ENCODE results near the gene PRRC2A.

DNA sequence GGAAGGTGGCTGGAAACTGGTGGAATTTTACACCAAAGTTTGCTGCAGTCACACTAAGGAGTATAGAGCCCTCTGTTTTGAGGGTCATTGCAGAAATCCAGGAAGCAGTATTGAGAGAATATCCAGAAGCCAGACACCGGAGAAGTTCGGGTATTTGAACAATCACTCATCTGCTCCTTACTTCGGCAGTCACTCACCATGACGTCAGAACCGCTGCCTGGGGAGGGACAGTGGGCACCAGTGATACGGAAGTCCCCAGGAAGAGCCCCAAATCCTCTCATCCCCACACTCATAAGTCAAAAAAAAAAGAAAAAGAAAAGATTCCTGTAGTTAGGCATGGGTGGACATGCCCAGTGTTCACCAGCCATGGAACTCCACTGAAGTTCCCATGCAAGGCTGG is 56.4 kb downstream of the PRRC2A start:
- no peak for TF ChIP-seq ZNF24 (tag by site-specific recombination; IDR thresholded peaks at IDR 0.05)
- no peak for TF ChIP-seq ZNF501 (tag by site-specific recombination; IDR thresholded peaks at IDR 0.05)
- TF ChIP-seq, protein P1, sequence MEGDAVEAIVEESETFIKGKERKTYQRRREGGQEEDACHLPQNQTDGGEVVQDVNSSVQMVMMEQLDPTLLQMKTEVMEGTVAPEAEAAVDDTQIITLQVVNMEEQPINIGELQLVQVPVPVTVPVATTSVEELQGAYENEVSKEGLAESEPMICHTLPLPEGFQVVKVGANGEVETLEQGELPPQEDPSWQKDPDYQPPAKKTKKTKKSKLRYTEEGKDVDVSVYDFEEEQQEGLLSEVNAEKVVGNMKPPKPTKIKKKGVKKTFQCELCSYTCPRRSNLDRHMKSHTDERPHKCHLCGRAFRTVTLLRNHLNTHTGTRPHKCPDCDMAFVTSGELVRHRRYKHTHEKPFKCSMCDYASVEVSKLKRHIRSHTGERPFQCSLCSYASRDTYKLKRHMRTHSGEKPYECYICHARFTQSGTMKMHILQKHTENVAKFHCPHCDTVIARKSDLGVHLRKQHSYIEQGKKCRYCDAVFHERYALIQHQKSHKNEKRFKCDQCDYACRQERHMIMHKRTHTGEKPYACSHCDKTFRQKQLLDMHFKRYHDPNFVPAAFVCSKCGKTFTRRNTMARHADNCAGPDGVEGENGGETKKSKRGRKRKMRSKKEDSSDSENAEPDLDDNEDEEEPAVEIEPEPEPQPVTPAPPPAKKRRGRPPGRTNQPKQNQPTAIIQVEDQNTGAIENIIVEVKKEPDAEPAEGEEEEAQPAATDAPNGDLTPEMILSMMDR (tag by site-specific recombination; IDR thresholded peaks at IDR 0.05), result no peak
- no peak for TF ChIP-seq ZNF292 (tag by site-specific recombination; IDR thresholded peaks at IDR 0.05; ENCODE audit: borderline replicate concordance, low read depth)
- TF ChIP-seq, protein P2, sequence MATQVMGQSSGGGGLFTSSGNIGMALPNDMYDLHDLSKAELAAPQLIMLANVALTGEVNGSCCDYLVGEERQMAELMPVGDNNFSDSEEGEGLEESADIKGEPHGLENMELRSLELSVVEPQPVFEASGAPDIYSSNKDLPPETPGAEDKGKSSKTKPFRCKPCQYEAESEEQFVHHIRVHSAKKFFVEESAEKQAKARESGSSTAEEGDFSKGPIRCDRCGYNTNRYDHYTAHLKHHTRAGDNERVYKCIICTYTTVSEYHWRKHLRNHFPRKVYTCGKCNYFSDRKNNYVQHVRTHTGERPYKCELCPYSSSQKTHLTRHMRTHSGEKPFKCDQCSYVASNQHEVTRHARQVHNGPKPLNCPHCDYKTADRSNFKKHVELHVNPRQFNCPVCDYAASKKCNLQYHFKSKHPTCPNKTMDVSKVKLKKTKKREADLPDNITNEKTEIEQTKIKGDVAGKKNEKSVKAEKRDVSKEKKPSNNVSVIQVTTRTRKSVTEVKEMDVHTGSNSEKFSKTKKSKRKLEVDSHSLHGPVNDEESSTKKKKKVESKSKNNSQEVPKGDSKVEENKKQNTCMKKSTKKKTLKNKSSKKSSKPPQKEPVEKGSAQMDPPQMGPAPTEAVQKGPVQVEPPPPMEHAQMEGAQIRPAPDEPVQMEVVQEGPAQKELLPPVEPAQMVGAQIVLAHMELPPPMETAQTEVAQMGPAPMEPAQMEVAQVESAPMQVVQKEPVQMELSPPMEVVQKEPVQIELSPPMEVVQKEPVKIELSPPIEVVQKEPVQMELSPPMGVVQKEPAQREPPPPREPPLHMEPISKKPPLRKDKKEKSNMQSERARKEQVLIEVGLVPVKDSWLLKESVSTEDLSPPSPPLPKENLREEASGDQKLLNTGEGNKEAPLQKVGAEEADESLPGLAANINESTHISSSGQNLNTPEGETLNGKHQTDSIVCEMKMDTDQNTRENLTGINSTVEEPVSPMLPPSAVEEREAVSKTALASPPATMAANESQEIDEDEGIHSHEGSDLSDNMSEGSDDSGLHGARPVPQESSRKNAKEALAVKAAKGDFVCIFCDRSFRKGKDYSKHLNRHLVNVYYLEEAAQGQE (tag by site-specific recombination; IDR thresholded peaks at IDR 0.05), result no peak
- no peak for TF ChIP-seq ZNF223 (tag by site-specific recombination; IDR thresholded peaks at IDR 0.05)
- TF ChIP-seq ZNF354C (tag by site-specific recombination; IDR thresholded peaks at IDR 0.05; ENCODE audit: borderline replicate concordance, low read depth), result no peak
- no peak for TF ChIP-seq KLF1 (tag by site-specific recombination; IDR thresholded peaks at IDR 0.05)
- TF ChIP-seq ZFP3 (tag by site-specific recombination; IDR thresholded peaks at IDR 0.05; ENCODE audit: low read depth), result no peak
- TF ChIP-seq ZNF555 (tag by site-specific recombination; conservative IDR thresholded peaks at IDR 0.05), result no peak
- TF ChIP-seq ZNF660 (tag by site-specific recombination; IDR thresholded peaks at IDR 0.05), result no peak
- no peak for TF ChIP-seq ZNF776 (tag by site-specific recombination; IDR thresholded peaks at IDR 0.05; ENCODE audit: borderline replicate concordance)
- no peak for TF ChIP-seq ZNF274 (IDR thresholded peaks at IDR 0.05; ENCODE audit: low read length)
- TF ChIP-seq ZNF274 (tag by site-specific recombination; IDR thresholded peaks at IDR 0.05; ENCODE audit: borderline replicate concordance), result no peak
- no peak for TF ChIP-seq YY1 (tag by site-specific recombination; IDR thresholded peaks at IDR 0.05)
